H1 (cell line): ENCODE measurements around the gene KBTBD12. TPM values are rescaled to one million over a fixed set of nuclear protein-coding genes. Genes with fewer than 3 reads are reported as not detected.

Experiments
- CHD7 ChIP-seq: fragments of 300-600 bp; sonication (generic); IDR thresholded peaks from 2 replicates; pipeline ENCODE4 v1.7.1; 2012; ENCODE audit warnings: low read length, moderate library complexity, mild to moderate bottlenecking, inconsistent platforms; ENCODE audit not compliant: insufficient replicate concordance
- polyA plus RNA-seq, 7 experiments: library from polyadenylated mRNA; depleted of rRNA in 3 of 7; stranded (reverse) in 5 of 7; unstranded in 2 of 7; fragments of >200 nt in 5 of 7; fragments of 200-250 nt in 2 of 7; gene quantifications; 1 replicate in 5 of 7; 2 replicates in 1 of 7; 4 replicates in 1 of 7; pipeline versions ENCODE4 v1.2.1 to v1.2.3, GENCODE V29; 2011 to 2013; ENCODE audit warnings: missing spikeins in 2 of 7, mixed read lengths in 2 of 7
- total RNA-seq: library from RNA; stranded (reverse); fragmentation: NEBNext Ultra II Directional; extraction: Animal tissue kit (Norgen Biotek cat#: 25700); gene quantifications from 2 replicates; pipeline ENCODE4 v1.2.1, GENCODE V29; 2021

The KBTBD12 gene
- total and polyA plus RNA-seq, 2 of the 8 experiments (the other 6 are each of a cell fraction or from before 2014, with no cell fraction given), result 0.33 to 0.63 TPM

GRCh38 chr3:127915937-127916493 lies 983 bp downstream of the KBTBD12 start (continued):
- TF ChIP-seq CHD7, result no peak
